ENCODE results near the gene BTNL3.
"Not testable (repeated sequence)": the region's sequence is repeated elsewhere in the genome, so short reads cannot be mapped to it uniquely, and the experiment has no call there.

Gene BTNL3

GRCh38 chr5:180988592-180988991 is at the start of gene BTNL3:
BTNL3 (plus strand) TSS chr5:180988846; CDS start chr5:180989029, 183 bp downstream.
- DNase-seq: no peak

- DNase-seq: no peak
Measured at GRCh38 chr5:180950291-180950949, 38.2 kb upstream of the BTNL3 start.

- DNase-seq: no peak
Measured at GRCh38 chr5:180959661-180960060, 29.0 kb upstream of the BTNL3 start.

- no peak for DNase-seq
Measured at GRCh38 chr5:180960209-180960608, 28.4 kb upstream of the BTNL3 start.

- DNase-seq: no peak
Measured at GRCh38 chr5:180969406-180969805, 19.2 kb upstream of the BTNL3 start.

GRCh38 chr5:180970336-180970735 is 18.3 kb upstream of the BTNL3 start:
- DNase-seq: no peak

- DNase-seq: no peak
Measured at GRCh38 chr5:180970875-180971274, 17.8 kb upstream of the BTNL3 start.

- no peak for DNase-seq
Measured at GRCh38 chr5:180974612-180975315, 13.9 kb upstream of the BTNL3 start.

- no peak for DNase-seq
Measured at GRCh38 chr5:180975338-180975737, 13.3 kb upstream of the BTNL3 start.

- no peak for DNase-seq
Measured at GRCh38 chr5:180976518-180976917, 12.1 kb upstream of the BTNL3 start.

- DNase-seq: no peak
Measured at GRCh38 chr5:180977852-180978251, 10.8 kb upstream of the BTNL3 start.

GRCh38 chr5:180982008-180982741 is 6.5 kb upstream of the BTNL3 start:
- no peak for DNase-seq

- no peak for DNase-seq
Measured at GRCh38 chr5:180988016-180988415, 630 bp upstream of the BTNL3 start.

GRCh38 chr5:180990086-180990881 is 1.6 kb downstream of the BTNL3 start:
- no peak for DNase-seq

GRCh38 chr5:180990882-180991242 is 2.2 kb downstream of the BTNL3 start:
- DNase-seq: no peak

- no peak for DNase-seq
Measured at GRCh38 chr5:181001947-181002346, 13.3 kb downstream of the BTNL3 start.

- DNase-seq: no peak
Measured at GRCh38 chr5:181005791-181006190, 17.1 kb downstream of the BTNL3 start.

- DNase-seq: no peak
Measured at GRCh38 chr5:181008136-181008535, 19.5 kb downstream of the BTNL3 start.

GRCh38 chr5:181010018-181010417 is 21.4 kb downstream of the BTNL3 start:
- DNase-seq: not testable (repeated sequence)

GRCh38 chr5:181014654-181015053 is 26.0 kb downstream of the BTNL3 start:
- not testable (repeated sequence) for DNase-seq

GRCh38 chr5:181017448-181017847 is 28.8 kb downstream of the BTNL3 start:
- DNase-seq: not testable (repeated sequence)

- no peak for DNase-seq
Measured at GRCh38 chr5:181020688-181021087, 32.0 kb downstream of the BTNL3 start.
